ENCODE measurements around the gene IDNK. TPM values are rescaled to one million over a fixed set of nuclear protein-coding genes. Genes with fewer than 3 reads are reported as not detected.

The IDNK gene
- total and polyA plus RNA-seq, 10 of the 15 experiments (the other 5 are each of a cell fraction or from before 2014, with no cell fraction given), result 7.0 to 19.1 (median 10.6) TPM

GRCh38 chr9:83680233-83680632 lies 57.3 kb downstream of the IDNK start:
- Histone ChIP-seq H3K9ac (ENCODE audit: control insufficient read depth, insufficient read depth, low read length) (no peak overlapping the region), H3K27me3 (replicated peaks in 1 of 2; ENCODE audit: control insufficient read depth in 2 of 2, insufficient read depth in 2 of 2, low read length in 1 of 2) (no peaks in the 10 kb centered on the region), H3K4me2 (ENCODE audit: control insufficient read depth, insufficient read depth) (no peak overlapping the region), H2AFZ (ENCODE audit: control insufficient read depth, low read depth, low read length) (no peak overlapping the region), H3K4me1 (ENCODE audit: control insufficient read depth, insufficient read depth, low read length) (no peaks in the 10 kb centered on the region), H3K27ac (ENCODE audit: control insufficient read depth, insufficient read depth) (no peak overlapping the region), H3K4me3 (no peak overlapping the region), H3K79me2 (ENCODE audit: control insufficient read depth, insufficient read depth, low read length) (peaks cover 36% of the 10 kb centered on the region), H3K36me3 (ENCODE audit: control insufficient read depth in 2 of 2, insufficient read depth in 2 of 2, low read length in 1 of 2) (peaks cover 9 to 33% of the 10 kb centered on the region in 2 experiments), H4K20me1 (ENCODE audit: control insufficient read depth, insufficient read depth) (no peaks in the 10 kb centered on the region), H3K9me3 (replicated peaks; ENCODE audit: control insufficient read depth, insufficient read depth, low read length) (no peaks in the 10 kb centered on the region)
- ChIA-PET CTCF (interaction anchor here (0.7 to 1.2 kb wide), 2 partner anchors 13 to 28 kb away, joined by 3 to 4 read pairs; partner anchors contain the start of gene UBQLN1), POLR2A (interaction anchor here (0.6 to 1.2 kb wide), 2 partner anchors 14 to 21 kb away, joined by 3 read pairs; no protein-coding TSS in a partner anchor), SMC1A (ENCODE audit: uncharacterized antibody, unreplicated experiment) (interaction anchor here (1.0 to 2.8 kb wide), 7 partner anchors 9 to 60 kb away, joined by 3 to 8 read pairs (median 4); no protein-coding TSS in a partner anchor), RAD21 (ENCODE audit: unreplicated experiment) (interaction anchor here (1.6 kb wide), 1 partner anchor 28 kb away, joined by 4 read pairs; the partner anchor contains the start of gene UBQLN1)
- DNase-seq (ENCODE audit: low read depth, low spot score), result no peak
- no TSS peak for BruUV-seq (replicated peaks)
- in situ Hi-C loops (cut with MboI), result no loop called here
- WGBS (ENCODE audit: insufficient coverage, insufficient replicate concordance, low lambda C conversion rate, missing lambda C conversion rate), result 8% methylated on average over 1 of the region's 1 CpG
- intact Hi-C loops (cut with micrococcal nuclease; ENCODE audit: unreplicated experiment), result no loop called here
- FAIRE-seq, result no peak
- ATAC-seq, result no peak
- TF ChIP-seq BRCA1 (IDR thresholded peaks at IDR 0.05; ENCODE audit: low read depth, low read length) (no peak), NKRF (conservative IDR thresholded peaks at IDR 0.05) (no peak), STAT3 (IDR thresholded peaks at IDR 0.05; ENCODE audit: low read depth, low read length) (no peak), USF2 (IDR thresholded peaks at IDR 0.05; ENCODE audit: borderline replicate concordance, low read depth, low read length) (no peak), RBBP5 (conservative IDR thresholded peaks at IDR 0.05) (no peak), NR2C2 (IDR thresholded peaks at IDR 0.05; ENCODE audit: borderline replicate concordance, control insufficient read depth, insufficient read length, low read depth) (no peak), CEBPZ (IDR thresholded peaks at IDR 0.05; ENCODE audit: low read depth, low read length) (no peak), POU2F2 (IDR thresholded peaks at IDR 0.05; ENCODE audit: borderline replicate concordance, low read depth, low read length) (no peak), PRDM15 (CRISPR knock-in tag; IDR thresholded peaks at IDR 0.05) (no peak), IRF4 (IDR thresholded peaks at IDR 0.05; ENCODE audit: low read depth, low read length) (no peak), ZNF384 (IDR thresholded peaks at IDR 0.05; ENCODE audit: borderline replicate concordance, low read depth, low read length) (no peak)
